HG02884 (cell line): Measurements from ENCODE around the gene MRPL39.
"Not testable (repeated sequence)": the region's sequence is repeated elsewhere in the genome, so short reads cannot be mapped to it uniquely, and the experiment has no call there.

Experiments
- ATAC-seq: cut with Tn5 transposase; IDR thresholded peaks from one replicate; pipeline ENCODE4 v1.9.1; 2021; ENCODE audit warnings: mild to moderate bottlenecking, moderate library complexity; ENCODE audit not compliant: unreplicated experiment

Gene MRPL39

GRCh38 chr21:25607151-25608043 lies at the start of gene MRPL39:
MRPL39 (minus strand) TSS chr21:25607481; CDS start chr21:25607475, 6 bp downstream.
- peak; percentile 93 for ATAC-seq

DNA sequence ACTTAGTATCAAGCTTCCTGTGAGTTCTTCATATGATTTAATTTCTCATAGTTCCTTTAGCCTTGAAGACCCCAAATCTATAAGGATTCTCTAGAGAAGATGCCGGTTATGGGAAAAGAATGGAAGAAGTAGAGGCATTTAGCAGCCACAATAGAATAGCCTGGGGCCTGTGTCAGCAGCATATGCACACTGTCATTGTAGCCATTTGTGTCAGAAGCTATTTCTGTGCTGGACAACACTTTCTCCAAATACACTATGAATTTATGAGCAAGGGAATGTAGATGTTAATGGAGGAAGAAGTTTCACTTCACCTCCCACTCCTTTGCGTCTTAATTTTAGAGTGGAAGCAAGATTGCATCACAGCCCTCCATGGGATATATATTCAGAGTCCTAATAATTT lies 49.1 kb upstream of the MRPL39 start:
- ATAC-seq: no peak

DNA sequence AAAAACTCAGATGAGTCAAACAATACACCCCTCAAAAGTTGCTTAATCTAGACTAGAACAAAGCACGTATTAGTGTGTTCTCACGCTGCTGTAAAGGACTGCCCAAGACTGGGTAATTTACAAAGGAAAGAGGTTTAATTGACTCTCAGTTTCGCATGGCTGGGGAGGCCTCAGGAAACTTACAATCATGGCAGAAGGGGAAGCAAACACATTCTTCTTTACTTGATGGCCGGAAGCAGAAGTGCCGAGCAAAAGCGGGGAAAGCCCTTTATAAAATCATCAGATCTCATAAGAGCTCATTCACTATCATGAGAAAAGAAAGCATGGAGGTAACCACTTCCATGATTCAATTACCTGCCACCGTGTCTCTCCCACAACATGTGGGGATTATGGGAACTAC lies 41.9 kb upstream of the MRPL39 start:
- ATAC-seq: no peak

DNA sequence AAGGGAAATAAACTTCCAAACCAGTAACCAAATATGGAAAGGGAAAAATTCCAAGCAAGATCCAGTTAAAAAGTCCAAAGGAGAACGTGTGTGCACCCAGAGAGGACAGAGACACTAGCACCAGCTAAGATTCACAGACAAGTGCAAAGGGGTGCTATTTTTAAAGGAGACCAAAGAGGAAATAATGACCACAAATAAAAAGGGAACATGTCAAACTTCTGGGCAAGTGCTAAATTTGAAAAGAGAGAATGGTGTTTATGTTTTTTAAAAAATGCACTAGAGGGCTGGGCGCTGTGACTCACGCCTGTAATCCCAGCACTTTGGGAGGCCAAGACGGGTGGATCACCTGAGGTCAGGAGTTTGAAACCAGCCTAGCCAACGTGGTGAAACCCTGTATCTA lies 40.4 kb upstream of the MRPL39 start:
- no peak for ATAC-seq

- no peak for ATAC-seq
These were observed 39.2 kb upstream of the MRPL39 start for GRCh38 chr21:25646474-25646873.

DNA sequence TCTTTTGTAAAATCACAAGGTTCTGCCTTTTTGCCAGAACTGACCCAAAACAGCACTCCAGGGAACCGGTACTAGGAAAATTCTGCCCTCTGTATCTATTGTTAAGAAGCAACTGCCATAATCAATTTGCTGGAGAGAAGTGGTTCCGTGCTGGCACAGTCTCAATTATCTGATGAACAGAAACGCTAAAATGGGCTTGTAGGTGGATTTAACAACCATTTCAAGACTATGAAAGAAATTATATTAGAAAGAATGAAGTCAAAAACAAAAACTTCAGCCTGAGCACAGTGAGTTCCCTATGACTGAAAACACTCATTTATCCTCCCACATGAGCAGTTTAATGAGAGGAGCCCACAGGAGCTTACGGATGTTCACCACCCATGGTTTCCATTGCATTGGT lies 36.2 kb upstream of the MRPL39 start:
- no peak for ATAC-seq

GRCh38 chr21:25640943-25641292 lies 33.6 kb upstream of the MRPL39 start:
- ATAC-seq: no peak

DNA sequence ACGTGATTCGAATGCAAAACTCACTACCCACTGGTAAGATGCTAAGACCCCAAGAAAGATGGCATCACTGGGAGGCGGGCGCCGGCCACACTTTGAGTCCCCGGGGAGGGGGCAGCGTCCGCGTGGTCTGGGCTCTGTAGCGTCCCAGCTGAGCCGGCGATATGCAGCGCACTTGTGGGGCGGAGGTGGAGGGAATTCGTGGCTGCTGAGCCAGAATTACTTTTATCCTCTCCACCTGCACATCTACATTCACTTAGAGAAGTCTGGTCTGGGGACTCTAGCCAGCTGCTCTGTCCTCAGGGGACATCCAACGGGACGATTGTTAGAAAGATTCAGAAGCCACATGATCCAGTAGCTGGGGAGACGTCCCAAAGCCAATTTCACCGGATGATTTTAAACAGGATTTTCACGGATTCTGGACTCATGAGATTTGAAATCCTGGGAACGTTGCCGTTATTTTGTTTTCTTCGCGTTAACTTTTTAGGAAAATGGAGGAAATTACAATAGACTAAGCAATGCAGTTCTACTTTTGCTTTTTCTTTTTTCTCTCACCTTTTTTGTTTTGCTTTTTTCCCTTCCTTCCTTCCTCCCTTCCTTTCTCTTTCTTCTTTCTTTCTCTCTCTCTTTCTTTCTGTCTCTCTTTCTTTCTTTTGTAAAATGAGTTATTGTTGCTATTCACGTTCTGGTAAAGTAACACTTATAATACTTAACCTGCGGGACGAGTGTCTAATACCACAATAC lies 33.1 kb upstream of the MRPL39 start:
- peak; percentile 24 for ATAC-seq

- ATAC-seq: peak; percentile 61
These were observed 32.4 kb upstream of the MRPL39 start for GRCh38 chr21:25639551-25640201.

GRCh38 chr21:25638660-25639550 lies 31.6 kb upstream of the MRPL39 start, which contains the start of gene JAM2:
JAM2 (plus strand) TSS chr21:25639258; CDS start chr21:25639822, 564 bp downstream.
- peak; percentile 36 for ATAC-seq

DNA sequence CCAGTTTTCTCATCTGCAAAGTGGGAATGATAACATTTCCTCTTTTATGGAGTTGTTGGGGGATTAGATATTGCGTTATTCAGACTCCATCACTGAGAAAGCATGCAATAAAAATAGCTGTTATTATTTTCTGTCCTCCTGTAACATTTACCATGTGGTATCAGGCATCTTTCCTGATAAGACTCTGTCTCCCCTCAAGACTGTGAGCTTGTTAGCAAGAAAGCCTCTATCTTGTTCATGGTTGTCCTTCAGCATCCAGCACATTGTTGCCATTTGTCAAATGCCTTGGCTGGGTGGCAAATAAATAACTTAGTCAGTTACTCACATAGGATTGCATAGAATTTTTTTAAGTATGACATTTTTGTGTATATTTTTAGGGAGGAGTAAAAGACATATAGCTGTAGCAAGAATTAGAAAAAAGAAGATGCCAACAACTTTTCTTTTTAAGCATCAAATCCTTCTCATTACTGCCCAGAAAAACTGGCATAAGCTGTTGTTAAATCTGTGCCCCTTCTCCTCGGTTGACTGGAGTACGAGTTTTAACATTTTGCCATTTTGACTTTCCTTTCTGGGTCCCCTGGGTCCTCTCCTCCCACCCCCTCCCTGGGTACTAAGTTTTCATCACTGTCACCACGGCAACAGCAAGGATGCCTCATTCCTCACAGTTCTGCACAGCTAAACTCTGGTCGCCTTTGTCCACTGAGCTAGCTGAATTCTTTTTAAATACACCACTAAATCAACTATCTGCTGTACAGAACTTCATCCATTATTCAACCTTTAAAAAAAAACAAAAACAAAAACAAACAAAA lies 30.8 kb upstream of the MRPL39 start:
- no peak for ATAC-seq

GRCh38 chr21:25636727-25637126 lies 29.4 kb upstream of the MRPL39 start:
- ATAC-seq: no peak

DNA sequence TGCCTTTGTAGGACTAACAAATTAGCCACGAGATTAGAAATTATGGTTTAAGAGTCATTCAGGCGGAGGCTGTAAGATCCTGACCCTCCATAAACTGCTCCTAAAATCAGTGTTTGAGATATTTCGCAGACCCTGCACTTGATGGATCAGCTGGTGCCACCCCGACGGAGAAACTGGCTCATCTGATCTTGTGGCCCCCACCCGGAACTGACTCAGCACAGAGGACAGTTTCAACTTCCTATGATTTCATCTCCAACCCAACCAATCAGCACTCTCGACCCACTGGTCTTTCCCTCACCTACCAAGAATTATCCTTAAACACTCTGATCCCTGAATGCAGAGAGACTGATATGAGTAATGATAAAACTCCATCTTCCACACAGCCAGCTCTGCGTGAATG lies 28.0 kb upstream of the MRPL39 start:
- ATAC-seq: no peak

- ATAC-seq: no peak
These were observed 25.0 kb upstream of the MRPL39 start for GRCh38 chr21:25632296-25632695.

DNA sequence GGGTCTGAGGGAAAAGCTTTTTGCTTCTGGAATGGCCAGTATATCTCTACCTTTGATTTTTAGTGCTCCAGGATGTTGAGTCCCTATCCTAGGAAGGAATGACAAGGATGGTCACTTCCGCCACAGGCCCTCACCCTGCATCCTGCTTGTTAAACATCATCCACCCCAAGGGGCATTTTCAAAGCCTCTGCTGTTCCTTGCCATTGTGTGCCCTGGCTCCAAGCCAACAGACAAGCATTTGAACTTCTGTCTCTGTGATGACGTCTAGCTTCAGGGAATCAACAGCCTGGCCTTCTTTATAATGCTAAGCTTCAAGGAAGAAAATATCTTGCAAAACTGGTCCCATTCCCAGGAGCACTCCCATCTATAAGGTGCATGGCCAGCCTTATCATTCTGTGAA lies 19.5 kb upstream of the MRPL39 start:
- no peak for ATAC-seq

- ATAC-seq: not testable (repeated sequence)
These were observed 18.7 kb upstream of the MRPL39 start for GRCh38 chr21:25625776-25626555.

GRCh38 chr21:25625036-25625435 lies 17.8 kb upstream of the MRPL39 start:
- no peak for ATAC-seq

DNA sequence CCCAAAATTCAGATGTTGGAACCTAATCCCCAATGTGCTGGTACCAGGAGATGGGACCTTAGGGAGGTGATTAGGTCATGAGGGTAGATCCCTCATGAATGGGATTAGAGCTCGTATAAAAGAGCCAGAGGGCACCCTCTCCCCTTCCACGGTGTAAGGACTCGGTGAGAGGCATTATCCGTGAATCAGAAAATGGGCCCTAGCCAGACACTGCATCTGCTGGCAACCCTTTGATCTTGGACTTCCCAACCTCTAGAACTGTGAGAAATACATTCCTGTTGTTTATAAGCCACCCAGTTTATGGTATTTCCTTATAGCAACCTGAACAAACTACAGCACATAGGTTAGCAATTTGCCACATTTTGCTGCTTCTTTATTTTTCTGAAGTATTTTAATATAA lies 17.2 kb upstream of the MRPL39 start:
- no peak for ATAC-seq

DNA sequence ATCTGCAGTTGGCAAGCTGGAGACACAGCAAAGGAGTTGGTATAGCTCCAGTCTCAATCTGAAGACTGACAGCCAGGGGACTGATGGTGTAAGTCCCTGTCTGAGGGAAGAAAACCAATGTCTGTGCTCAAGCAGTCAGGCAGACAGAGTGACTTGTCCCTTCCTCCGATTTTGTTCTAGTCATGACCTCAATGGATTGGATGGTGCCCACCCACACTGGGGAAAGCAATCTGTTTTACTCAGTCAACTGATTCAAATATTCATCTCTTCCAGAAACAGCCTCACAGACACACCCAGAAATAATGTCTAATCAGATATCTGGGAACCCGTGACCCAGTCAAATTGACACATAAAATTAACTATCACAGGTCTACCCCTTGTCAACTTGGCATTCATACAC lies 11.9 kb upstream of the MRPL39 start:
- no peak for ATAC-seq
